ENCODE data around the gene FRAS1.
A peak's percentile ranks its signal among the peaks of the same experiment; 100 is the strongest.

The FRAS1 gene

GRCh38 chr4:78310007-78310739 is 253.1 kb downstream of the FRAS1 start:
- no peak for DNase-seq (ENCODE audit: low read depth)
- no peak overlapping the region for H3K4me3 ChIP-seq (ENCODE audit: low read length)
- TF ChIP-seq CTCF (conservative IDR thresholded peaks at IDR 0.05; ENCODE audit: low read depth, low read length) = no peak

DNA sequence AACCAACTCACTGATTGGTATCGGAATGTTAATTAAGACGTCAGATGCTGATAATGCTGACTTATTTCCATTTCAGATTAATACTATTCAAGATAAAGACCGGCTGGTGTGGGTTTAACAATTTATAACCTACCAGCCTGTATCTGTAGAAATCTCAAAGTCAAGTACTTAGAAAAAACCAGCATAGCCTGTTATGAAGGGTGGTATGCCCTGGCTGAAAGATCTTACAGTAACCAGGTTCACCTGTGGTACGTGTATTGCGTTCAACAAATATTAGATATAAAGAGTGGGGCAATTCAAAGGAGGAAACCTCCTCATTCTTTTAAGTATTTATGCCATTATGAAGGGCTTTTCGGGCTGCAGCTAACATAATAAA is 253.6 kb downstream of the FRAS1 start:
- TF ChIP-seq CTCF (conservative IDR thresholded peaks at IDR 0.05; ENCODE audit: low read depth, low read length) = no peak
- no peak overlapping the region for H3K4me3 ChIP-seq (ENCODE audit: low read length)
- no peak for DNase-seq (ENCODE audit: low read depth)

DNA sequence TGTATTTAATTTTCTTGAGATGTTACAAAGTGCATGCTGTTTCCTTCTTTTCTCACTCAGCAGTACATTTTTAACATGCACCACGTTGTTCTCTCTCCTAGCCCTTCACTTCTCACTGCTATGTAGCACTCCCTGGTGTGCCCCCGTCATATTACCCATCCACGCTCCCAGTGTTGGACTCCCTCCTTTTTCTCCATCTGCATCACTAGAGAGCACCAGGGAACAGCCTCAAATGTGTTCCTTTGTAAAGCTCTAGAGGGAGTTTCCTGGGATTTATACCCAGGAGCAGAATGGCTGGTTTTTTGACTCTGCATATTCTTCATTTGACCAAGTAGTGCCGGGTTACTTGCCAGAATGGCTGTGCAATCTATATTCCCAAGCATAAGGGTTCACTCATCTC is 254.2 kb downstream of the FRAS1 start:
- H3K4me3 ChIP-seq (ENCODE audit: low read length) = no peak overlapping the region
- peak; percentile 2 for TF ChIP-seq CTCF (conservative IDR thresholded peaks at IDR 0.05; ENCODE audit: low read depth, low read length)
- no peak for DNase-seq (ENCODE audit: low read depth)

GRCh38 chr4:78312989-78313753 is 256.0 kb downstream of the FRAS1 start:
- TF ChIP-seq CTCF (conservative IDR thresholded peaks at IDR 0.05; ENCODE audit: low read depth, low read length) = no peak
- DNase-seq (ENCODE audit: low read depth) = no peak
- H3K4me3 ChIP-seq (ENCODE audit: low read length) = no peak overlapping the region

DNA sequence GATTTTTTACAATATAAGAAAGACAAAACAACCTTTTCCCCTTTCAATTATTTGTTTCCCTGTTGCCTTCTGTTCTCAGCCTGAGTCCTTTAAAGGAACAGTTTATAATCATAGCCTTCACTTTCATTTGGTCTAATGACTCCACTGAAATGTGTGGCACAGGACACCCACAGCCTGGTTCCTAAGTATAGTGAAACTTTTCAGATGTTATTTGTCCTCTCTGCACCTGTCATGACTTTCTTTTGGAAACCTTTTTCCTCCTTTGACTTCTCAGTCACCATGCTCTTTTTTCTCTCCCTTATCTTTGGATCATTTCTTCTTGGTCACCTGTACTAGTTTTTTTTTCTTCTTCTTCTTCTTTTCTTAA is 256.6 kb downstream of the FRAS1 start:
- no peak for DNase-seq (ENCODE audit: low read depth)
- TF ChIP-seq CTCF (conservative IDR thresholded peaks at IDR 0.05; ENCODE audit: low read depth, low read length) = no peak
- no peak overlapping the region for H3K4me3 ChIP-seq (ENCODE audit: low read length)

- no peak overlapping the region for H3K4me3 ChIP-seq (ENCODE audit: low read length)
- TF ChIP-seq CTCF (conservative IDR thresholded peaks at IDR 0.05; ENCODE audit: low read depth, low read length) = no peak
- DNase-seq (ENCODE audit: low read depth) = no peak
These were observed 261.0 kb downstream of the FRAS1 start for GRCh38 chr4:78318126-78318525.
